Tibial nerve (tissue), 4 donors: Measurements from ENCODE around the gene CENPX. TPM values are rescaled to one million over a fixed set of nuclear protein-coding genes. Genes with fewer than 3 reads are reported as not detected.

Experiments used
- DNase-seq, 2 donors: peaks; one replicate each; pipeline ENCODE4 v3.0.0-alpha.2; 2019; ENCODE audit warnings: low spot score in 2 of 2
- H3K27ac ChIP-seq, 4 donors: fragments of 200-600 bp; sonication (generic) in 3 of 4; one replicate each; pipeline ENCODE4 v1.5.1; 2017 to 2019; ENCODE audit warnings: mild to moderate bottlenecking in 1 of 4
- H3K27me3 ChIP-seq, 2 donors: fragments of 200-600 bp; sonication (generic) in 1 of 2; one replicate each; pipeline versions ENCODE4 v1.5.1 to v1.6.0; 2017 to 2019
- H3K36me3 ChIP-seq, 3 donors: fragments of 200-600 bp; sonication (generic); one replicate each; pipeline ENCODE4 v1.5.1; 2018 to 2019
- H3K4me1 ChIP-seq, 4 donors: fragments of 200-600 bp; sonication (generic) in 3 of 4; one replicate each; pipeline ENCODE4 v1.5.1; 2017 to 2019
- H3K4me3 ChIP-seq, 4 donors: fragments of 200-600 bp; sonication (generic) in 3 of 4; one replicate each; pipeline ENCODE4 v1.5.1; 2017 to 2019; ENCODE audit warnings: mild to moderate bottlenecking in 1 of 4, moderate library complexity in 1 of 4
- H3K9me3 ChIP-seq, 4 donors: fragments of 200-600 bp; sonication (generic) in 3 of 4; one replicate each; pipeline ENCODE4 v1.5.1; 2017 to 2019
- EP300 ChIP-seq, 2 donors: sonication (generic); formaldehyde crosslinking; IDR thresholded peaks; one replicate each; pipeline ENCODE4 v1.6.1; 2017; ENCODE audit warnings: antibody characterized with exemption in 2 of 2, mild to moderate bottlenecking in 1 of 2
- POLR2A ChIP-seq, 2 donors: fragments of 450-650 bp; IDR thresholded peaks; one replicate each; pipeline ENCODE4 v1.6.1; 2017; ENCODE audit warnings: antibody characterized with exemption in 2 of 2, mild to moderate bottlenecking in 2 of 2, moderate library complexity in 2 of 2
- WGBS, 2 donors: methylation state at CpG; one replicate each; pipeline ENCODE4 v1.1.5; 2018; 5-methylcytosine and 5-hydroxymethylcytosine counted together
- total RNA-seq, 4 donors: library from RNA; depleted of rRNA; stranded (reverse); fragments of >200 nt; gene quantifications; one replicate each; pipeline ENCODE4 v1.1.0, GENCODE V29; 2016
- TF ChIP-seq, protein P1 (sequence below), 5 experiments: fragments of 200-600 bp in 3 of 5; fragments of 450-650 bp in 2 of 5; sonication (generic) in 3 of 5; IDR thresholded peaks; one replicate each; pipeline ENCODE4 v1.5.1; 2016 to 2019; ENCODE audit warnings: antibody characterized with exemption in 5 of 5, mild to moderate bottlenecking in 3 of 5, moderate library complexity in 2 of 5

Gene CENPX
- total RNA-seq, 4 donors from 2014 or later = 69.9 to 143 (median 78.0) TPM

DNA sequence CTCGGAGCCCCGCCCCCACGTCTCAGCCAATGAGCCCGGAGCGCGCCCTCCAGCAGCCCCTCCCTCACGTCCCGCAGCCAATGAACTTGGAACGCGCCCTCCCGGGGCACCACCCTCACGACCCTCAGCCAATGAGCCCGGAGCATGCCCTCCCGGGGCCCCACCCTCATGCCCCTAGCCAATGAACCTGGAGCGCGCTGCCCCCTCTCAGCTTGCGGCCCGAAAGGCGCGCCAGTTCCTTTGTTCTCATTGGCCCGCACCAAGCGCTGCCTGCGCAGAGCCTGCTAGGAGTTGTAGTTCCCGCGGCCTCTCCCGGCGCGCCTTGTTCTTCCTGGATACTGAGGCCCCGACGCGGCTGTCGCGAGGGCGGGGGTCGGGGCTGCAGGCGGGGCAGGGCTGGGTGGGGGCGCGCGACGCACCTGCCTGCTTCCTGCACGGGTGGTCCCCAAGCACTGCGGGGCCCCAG, 336 bp upstream of the CENPX start, which contains the start of gene LRRC45:
LRRC45 (plus strand) TSS at position 325 of the 466 bp plus-strand sequence. CDS start 339 bp downstream, outside the sequence.
- H3K9me3 ChIP-seq = no peaks in the 10 kb centered on the region
- no peaks in the 10 kb centered on the region for H3K27me3 ChIP-seq
- peak within 1 kb of the TSS in 3 of 4 donors; percentile 80 to 87 (median 86) for H3K27ac ChIP-seq
- TF ChIP-seq, protein P1, sequence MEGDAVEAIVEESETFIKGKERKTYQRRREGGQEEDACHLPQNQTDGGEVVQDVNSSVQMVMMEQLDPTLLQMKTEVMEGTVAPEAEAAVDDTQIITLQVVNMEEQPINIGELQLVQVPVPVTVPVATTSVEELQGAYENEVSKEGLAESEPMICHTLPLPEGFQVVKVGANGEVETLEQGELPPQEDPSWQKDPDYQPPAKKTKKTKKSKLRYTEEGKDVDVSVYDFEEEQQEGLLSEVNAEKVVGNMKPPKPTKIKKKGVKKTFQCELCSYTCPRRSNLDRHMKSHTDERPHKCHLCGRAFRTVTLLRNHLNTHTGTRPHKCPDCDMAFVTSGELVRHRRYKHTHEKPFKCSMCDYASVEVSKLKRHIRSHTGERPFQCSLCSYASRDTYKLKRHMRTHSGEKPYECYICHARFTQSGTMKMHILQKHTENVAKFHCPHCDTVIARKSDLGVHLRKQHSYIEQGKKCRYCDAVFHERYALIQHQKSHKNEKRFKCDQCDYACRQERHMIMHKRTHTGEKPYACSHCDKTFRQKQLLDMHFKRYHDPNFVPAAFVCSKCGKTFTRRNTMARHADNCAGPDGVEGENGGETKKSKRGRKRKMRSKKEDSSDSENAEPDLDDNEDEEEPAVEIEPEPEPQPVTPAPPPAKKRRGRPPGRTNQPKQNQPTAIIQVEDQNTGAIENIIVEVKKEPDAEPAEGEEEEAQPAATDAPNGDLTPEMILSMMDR (IDR thresholded peaks at IDR 0.05) = peak in 1 of 5 experiments; percentile 52
- TF ChIP-seq EP300 (IDR thresholded peaks at IDR 0.05) (peak in 1 of 2 donors; percentile 57), POLR2A (IDR thresholded peaks at IDR 0.05) (no peak)
- peaks cover 0 to 36% (median 0%) of the 10 kb centered on the region in 3 donors for H3K36me3 ChIP-seq
- 0 to 1% methylated on average over 18 to 32 of the region's 42 CpGs for WGBS, 2 donors
- DNase-seq = peak; percentile 100
- peaks cover 0 to 56% (median 21%) of the 10 kb centered on the region in 4 donors for H3K4me1 ChIP-seq
- H3K4me3 ChIP-seq = peak within 1 kb of the TSS; percentile 75 to 99 (median 84)

DNA sequence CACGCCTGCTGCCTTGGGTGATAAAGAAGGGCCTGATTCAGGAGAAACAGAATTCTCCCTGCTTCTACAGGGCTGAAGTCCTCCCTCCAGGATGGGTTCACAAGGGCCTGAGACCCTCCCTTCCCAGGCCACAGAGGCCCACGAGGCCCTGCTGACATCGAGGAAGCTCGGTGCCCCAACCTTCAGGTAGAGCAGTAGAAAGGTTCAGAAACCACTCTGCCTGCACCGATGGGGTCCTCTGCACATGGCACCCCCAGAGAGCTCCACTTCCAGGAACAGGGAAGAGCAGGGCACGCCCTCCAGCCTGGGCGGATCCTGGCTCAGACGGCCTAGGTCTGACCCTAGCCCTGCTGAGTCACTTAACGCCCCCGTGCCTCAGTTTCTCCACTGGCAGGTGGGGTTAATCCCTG, 773 bp downstream of the CENPX start:
- DNase-seq = no peak
- Histone ChIP-seq H3K27me3 (no peaks in the 10 kb centered on the region), H3K4me3 (peak overlapping the region; percentile 66 to 99 (median 82)), H3K9me3 (no peaks in the 10 kb centered on the region), H3K4me1 (peaks cover 0 to 56% (median 21%) of the 10 kb centered on the region in 4 donors), H3K27ac (peak overlapping the region in 3 of 4 donors; percentile 80 to 87 (median 86)), H3K36me3 (peaks cover 0 to 36% (median 0%) of the 10 kb centered on the region in 3 donors)
- TF ChIP-seq EP300 (IDR thresholded peaks at IDR 0.05) (no peak), POLR2A (IDR thresholded peaks at IDR 0.05) (no peak)
- TF ChIP-seq, protein P1 (IDR thresholded peaks at IDR 0.05) = no peak
- WGBS, 2 donors = 2 to 12% methylated on average over 3 to 9 of the region's 10 CpGs

DNA sequence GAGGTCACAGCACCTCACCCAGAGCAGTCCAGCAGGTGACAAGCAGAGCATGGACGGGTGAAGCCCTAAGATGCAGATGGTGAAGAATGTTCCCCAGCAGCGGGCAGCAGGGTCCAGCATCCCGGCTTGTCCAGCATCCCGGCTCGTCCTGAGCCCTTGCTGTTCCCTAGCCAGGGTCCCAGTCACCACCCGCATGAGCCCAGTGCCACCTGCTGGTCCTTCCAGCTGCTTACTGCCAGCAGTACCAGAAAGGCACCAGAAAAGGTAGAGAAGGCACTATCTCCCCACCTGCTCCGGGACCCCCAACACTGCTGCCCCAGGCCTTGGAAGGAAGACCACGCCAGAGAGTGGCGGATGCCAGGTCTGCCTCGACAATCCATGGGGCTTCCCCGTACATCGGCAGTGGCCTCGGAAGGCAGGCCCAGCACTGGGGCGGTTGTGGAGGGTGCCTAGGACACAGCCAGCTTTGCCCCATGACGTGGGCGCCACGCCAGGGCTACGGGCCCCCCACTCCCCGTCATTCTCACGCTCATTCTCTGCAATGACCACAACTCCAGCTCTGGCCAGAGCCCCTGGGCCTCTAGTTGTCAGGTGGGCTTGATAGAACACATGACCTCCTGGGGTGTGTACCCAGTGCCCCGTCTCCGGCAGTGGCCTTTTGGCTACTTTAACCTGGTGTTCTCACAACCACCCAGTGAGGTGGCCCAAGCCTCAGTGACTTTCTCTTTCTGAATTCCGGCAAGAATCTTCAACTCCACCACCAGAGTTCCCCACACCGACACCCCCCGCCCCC, 1.4 kb downstream of the CENPX start:
- H3K27me3 ChIP-seq = no peaks in the 10 kb centered on the region
- peaks cover 0 to 56% (median 21%) of the 10 kb centered on the region in 4 donors for H3K4me1 ChIP-seq
- H3K27ac ChIP-seq = peak overlapping the region in 2 of 4 donors; percentile 80 to 87
- no peaks in the 10 kb centered on the region for H3K9me3 ChIP-seq
- TF ChIP-seq POLR2A (IDR thresholded peaks at IDR 0.05) (no peak), EP300 (IDR thresholded peaks at IDR 0.05) (no peak)
- TF ChIP-seq, protein P1 (IDR thresholded peaks at IDR 0.05) = peak; percentile 45 to 94 (median 70)
- peak; percentile 62 to 67 for DNase-seq
- 37 to 48% methylated on average over 19 to 23 of the region's 25 CpGs for WGBS, 2 donors
- peak overlapping the region in 3 of 4 donors; percentile 73 to 99 (median 92) for H3K4me3 ChIP-seq
- H3K36me3 ChIP-seq = peaks cover 0 to 38% (median 0%) of the 10 kb centered on the region in 3 donors

DNA sequence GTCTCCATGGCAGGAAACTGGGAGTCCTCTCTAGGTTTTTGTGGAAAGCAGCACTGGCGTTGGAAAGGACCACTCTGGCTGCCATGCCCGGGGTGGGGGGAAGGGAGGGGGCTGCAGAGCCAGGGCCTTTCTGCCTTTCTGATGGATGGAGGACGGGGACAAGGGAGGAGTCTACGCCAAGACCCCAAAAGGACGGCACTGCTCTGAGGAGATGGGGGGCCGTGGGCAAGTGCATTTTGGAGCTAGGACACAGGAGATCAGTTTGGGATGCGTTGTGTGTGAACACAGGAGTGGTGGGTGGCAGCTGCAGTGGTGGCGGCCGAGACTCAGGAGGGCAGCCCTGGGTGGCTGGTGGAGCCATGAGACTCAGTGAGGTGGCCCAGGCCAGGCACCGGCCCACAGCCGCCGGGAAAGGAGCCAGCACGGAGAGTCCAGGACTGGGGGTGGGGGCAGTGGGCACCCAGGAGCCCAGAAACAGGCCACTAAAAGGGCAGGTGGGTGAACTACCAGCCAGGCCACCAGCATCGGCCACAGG, 2.0 kb downstream of the CENPX start:
- Histone ChIP-seq H3K27ac (no peak overlapping the region), H3K36me3 (peaks cover 0 to 39% (median 0%) of the 10 kb centered on the region in 3 donors), H3K4me1 (peaks cover 0 to 51% (median 21%) of the 10 kb centered on the region in 4 donors), H3K4me3 (no peak overlapping the region), H3K27me3 (no peaks in the 10 kb centered on the region), H3K9me3 (no peaks in the 10 kb centered on the region)
- TF ChIP-seq EP300 (IDR thresholded peaks at IDR 0.05) = no peak
- TF ChIP-seq POLR2A (IDR thresholded peaks at IDR 0.05) = no peak
- TF ChIP-seq, protein P1 (IDR thresholded peaks at IDR 0.05) = no peak
- WGBS, 2 donors = 69 to 80% methylated on average over 12 to 14 of the region's 14 CpGs
- no peak for DNase-seq
